Activated CD8-positive, alpha-beta memory T cell treated with anti-CD3 and anti-CD28 coated beads, Interleukin-2, amount 50 U/mL, for 24 hours (primary cell): ENCODE results near the gene ADARB1.

Experiments used
- DNase-seq: peaks from one replicate; pipeline ENCODE4 v3.0.0-alpha.2; 2020; ENCODE audit errors: extremely low read depth

Gene ADARB1

DNA sequence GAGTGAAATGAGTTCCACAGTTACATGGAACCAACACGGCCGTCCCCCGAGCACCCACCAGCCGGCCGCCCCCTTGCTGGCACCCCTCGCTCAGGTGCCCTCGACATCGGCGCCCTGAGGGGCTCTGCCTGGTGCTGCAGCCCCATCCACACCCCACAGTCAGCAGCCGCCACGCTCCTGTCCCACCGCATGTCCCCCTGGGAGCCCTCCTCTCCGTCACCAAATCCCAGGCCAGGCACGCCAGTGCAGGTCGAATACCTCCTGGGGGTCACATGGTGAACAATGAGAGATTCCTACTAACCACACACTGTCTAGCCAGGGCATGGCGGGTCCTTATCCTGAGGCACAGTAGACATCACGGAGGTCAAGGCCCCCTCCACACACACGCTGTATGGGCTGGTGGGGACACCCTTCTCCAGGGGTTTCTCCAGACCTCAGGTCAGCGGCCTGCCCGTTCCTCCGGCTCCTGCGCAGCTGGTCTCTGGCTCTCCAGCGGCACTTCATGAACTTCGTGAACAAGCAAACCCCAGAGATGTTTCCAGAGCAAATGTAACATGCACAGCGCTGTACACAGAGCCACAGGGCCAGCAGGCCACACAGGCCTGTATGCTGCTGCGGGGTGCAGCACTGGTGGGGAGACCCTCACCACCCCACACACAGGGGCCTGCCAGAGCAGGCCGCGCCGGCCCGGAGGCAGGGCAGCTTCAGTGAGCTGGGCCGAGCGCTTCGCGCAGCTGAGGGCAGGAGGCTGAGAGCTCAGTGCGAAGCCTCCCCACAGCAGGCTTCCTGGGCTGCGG lies 191.5 kb downstream of the ADARB1 start:
- DNase-seq = no peak

DNA sequence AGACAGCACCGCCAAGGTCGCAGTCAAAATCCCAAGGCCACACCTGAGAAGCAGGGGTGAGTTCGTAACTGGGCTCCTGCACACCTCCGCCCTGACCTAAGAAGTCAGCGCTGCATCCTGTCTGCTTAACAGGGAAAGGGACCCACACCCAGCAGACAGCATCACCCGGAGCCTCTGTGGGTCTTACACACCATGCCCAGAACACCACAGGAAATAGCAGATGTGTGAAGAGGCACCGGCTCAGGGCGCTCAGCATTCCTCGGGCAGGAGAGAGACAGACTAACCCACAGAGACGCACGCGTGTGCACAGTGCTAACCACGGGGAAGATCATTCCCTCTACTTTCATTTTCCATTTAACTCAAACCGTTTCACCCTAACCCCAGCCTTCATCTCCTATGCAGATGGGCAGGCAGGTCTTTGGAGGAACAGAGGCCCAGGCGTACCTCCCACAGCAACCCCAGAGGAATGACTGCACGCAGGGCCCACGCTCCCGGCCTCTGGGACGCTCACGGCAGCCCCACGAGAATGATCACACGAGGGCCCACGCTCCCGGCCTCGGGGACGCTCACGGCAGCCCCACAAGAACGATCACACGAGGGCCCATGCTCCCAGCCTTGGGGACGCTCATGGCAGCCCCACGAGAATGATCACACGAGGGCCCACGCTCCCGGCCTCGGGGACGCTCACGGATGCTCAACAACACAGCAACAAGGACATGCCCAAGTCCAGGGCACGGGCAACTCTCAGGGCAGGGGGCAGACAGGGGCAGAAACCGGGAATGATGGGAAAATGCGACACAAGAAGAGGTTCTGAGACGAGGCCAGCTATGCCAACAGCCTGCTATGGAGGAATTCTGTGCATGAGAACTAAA lies 192.4 kb downstream of the ADARB1 start:
- no peak for DNase-seq

DNA sequence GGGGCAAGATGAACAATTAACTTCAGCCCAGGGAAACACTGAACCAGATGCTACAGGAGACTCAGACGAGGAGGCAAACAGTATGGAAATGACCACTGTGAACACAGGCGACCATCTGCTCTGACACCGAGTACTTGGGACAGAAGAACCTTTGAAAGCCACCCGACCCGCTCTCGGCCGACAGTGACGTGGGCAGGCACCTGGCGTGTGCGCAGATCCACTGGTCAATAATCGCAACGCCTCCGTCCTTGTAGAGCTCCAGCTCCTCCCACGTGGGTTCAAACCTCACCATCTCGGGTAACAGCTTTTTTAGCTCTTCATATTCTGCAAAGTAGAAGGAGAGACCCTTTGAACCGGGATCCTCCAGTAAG lies 193.0 kb downstream of the ADARB1 start:
- DNase-seq = no peak

DNA sequence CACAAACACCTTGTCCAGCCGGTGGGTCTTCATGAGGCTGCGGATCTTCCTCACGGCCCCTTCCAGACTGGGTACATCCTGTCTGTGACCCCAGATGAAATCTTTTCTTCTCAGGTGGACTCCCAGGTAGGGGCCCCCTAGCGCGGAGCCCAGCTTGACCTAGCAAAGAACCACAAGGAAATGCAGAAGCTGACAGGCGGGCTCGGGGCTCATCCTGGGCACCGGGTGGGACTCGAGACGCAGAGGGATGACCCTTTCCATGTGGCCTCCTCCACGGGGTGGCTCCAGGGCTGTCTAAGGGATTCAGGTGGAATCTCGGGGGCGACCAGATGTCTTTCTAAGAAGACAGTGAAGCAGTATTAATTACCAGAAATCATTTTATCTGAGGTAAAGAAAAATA lies 195.5 kb downstream of the ADARB1 start:
- DNase-seq = no peak

DNA sequence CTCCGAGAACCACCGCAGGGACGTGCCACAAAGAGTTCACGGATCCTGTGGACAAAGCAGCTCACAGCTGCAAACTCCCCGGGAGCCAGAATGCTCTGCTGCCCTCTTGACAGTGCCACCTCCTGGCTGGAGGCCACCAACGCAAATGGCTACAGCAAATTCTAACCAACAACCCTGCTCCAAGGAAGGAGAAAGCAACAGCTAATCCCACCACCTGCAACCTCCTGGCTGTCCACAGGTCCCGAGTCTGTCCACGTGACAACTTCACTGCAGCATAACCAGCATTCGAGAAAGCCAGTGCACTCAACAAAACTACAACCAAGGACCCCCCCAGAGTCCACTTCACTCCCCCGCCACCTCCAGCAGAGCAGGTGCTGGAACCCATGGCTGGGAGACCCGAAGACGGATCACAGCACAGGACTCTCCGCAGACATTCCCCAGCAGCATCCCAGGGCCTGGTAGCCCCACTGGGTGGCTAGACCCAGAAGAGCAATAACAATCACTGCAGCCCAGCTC lies 196.0 kb downstream of the ADARB1 start:
- DNase-seq = no peak
